ENCODE measurements around the gene HYCC1.
"Not testable (repeated sequence)": the region's sequence is repeated elsewhere in the genome, so short reads cannot be mapped to it uniquely, and the experiment has no call there.

The HYCC1 gene

GRCh38 chr7:22983257-22983855, 30.6 kb downstream of the HYCC1 start:
- DNase-seq: no peak

DNA sequence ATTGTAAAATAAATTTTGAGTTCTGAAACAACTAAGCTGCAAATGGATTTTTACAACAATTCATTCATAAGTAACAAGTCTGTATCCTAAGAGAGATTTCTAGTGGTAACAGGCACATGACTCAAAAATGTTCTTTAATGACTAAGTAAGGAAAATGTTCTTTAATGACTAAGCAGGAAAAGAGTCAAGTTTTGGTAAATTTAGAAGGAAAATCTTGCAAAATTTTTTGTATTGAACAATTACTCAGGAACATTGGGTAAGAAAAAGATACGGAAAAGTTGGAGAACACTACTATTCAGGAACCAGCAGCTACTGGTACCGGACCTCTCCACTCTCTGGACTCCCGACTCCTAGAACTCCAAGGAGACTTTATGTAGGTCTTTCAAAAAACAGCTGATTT, 33.5 kb downstream of the HYCC1 start:
- no peak for DNase-seq

- DNase-seq: no peak
Observed at GRCh38 chr7:22979861-22980260, 34.1 kb downstream of the HYCC1 start.

DNA sequence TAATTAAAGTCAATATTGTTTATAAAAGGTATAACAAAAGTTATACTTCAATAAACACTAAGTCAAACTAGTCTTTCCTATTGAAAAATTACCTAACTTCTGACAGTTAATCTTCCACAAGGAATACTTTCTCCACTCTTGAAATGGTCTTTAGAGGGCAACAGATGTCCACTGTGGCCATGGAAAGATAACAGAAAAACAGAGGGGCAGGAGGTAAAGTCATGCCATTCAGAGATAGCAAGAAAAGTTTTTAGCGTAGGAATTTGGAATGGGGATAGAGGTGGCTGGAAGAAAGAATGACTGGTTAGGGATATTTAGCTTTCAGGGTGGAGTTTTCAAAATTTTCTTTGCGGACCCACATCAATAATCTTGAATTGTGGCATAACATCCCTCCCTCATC, 34.7 kb downstream of the HYCC1 start:
- no peak for DNase-seq

GRCh38 chr7:22974636-22975035, 39.3 kb downstream of the HYCC1 start:
- not testable (repeated sequence) for DNase-seq

- DNase-seq: no peak
Observed at GRCh38 chr7:22972207-22972606, 41.7 kb downstream of the HYCC1 start.

DNA sequence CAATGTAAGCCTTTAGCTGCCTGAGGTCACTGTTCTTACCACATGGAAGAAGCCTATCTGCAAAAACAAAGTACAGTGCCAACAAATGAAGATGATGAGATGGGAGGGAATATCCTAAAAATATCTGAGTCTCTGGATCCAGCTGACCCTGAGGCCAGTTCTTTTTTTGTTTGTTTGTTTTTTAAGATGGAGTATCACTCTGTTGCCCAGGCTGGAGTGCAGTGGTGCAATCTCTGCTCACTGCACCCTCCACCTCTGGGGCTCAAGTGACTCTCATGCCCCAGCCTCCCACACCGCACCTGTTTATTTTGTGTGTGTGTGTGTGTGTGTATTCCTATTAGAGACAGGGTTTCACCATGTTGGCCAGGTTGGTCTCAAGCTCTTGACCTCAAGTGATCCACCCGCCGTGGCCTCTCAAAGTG, 44.9 kb downstream of the HYCC1 start:
- no peak for DNase-seq
